ENCODE data around the gene TMPO. TPM values are rescaled to one million over a fixed set of nuclear protein-coding genes. Genes with fewer than 3 reads are reported as not detected.
A peak's percentile ranks its signal among the peaks of the same experiment; 100 is the strongest.

Gene TMPO
- total RNA-seq, 2 donors from 2014 or later = 29.2 to 34.0 TPM

DNA sequence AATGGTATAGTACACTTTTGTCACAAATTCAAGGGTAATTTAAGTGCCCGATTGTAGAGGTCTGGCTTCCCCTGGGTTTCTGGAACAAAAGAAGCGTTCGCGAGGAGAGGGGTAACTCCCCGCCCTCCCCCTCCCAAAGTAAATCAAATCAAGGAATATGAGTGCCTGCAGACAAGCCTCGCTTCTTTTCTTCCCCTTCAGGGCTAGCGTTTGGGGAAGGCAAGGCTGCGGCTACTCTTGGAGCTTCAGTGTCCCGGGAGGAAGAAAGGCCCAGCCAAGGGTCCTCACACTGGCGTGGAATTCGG is 456 bp upstream of the TMPO start:
- Histone ChIP-seq H3K27me3 (no peaks in the 10 kb centered on the region), H3K36me3 (no peaks in the 10 kb centered on the region), H3K9me3 (no peaks in the 10 kb centered on the region), H3K27ac (peak overlapping the region; percentile 92 to 98), H3K4me3 (peak overlapping the region; percentile 71 to 98), H3K4me1 (peaks cover 0 to 39% of the 10 kb centered on the region in 2 donors)
- no peak for TF ChIP-seq CTCF (IDR thresholded peaks at IDR 0.05)
- DNase-seq (ENCODE audit: low spot score) = no peak

DNA sequence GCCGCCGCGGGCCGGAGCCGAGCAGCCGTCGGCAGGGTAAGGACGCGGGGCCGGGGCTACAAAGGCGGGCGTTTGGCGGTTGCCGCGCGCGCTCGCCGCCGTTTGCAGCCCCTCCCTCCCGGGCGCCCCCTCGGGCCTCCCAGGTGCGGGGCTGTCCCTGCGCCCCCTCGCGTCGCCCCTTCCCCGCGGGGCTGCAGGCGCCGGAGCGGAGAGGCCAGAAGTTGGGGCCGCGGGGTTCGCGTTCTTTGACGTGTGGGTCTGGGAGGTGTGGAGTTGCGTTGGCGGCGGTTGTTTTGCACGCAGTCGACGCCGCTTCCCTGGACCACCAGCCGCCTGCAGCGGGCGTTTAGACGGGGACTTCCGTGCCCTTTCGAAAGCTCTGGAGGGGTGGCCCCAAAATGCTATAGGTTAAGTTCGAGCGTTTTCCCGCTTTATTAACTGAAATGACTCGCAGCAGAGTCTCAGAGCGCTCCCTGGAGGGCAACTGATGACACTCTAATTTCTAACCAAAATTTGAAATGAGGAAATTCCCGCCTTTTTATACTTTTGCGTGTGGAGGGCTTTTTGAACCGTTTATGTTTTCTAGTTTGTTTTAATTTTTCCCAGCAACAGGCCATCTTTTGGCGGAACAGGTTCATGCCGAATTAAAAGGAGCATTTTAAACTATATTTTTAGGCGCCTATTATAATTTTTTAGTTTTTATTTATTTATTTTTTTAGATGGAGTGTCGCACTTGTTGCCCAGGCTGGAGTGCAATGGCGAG is 902 bp downstream of the TMPO start:
- Histone ChIP-seq H3K27me3 (no peaks in the 10 kb centered on the region), H3K4me3 (peak overlapping the region; percentile 71 to 98), H3K9me3 (no peaks in the 10 kb centered on the region), H3K4me1 (peaks cover 0 to 48% of the 10 kb centered on the region in 2 donors), H3K36me3 (no peaks in the 10 kb centered on the region), H3K27ac (peak overlapping the region; percentile 92 to 98)
- DNase-seq (ENCODE audit: low spot score) = peak; percentile 75
- TF ChIP-seq CTCF (IDR thresholded peaks at IDR 0.05) = peak; percentile 69 to 79

- TF ChIP-seq CTCF (IDR thresholded peaks at IDR 0.05) = no peak
- H3K4me3 ChIP-seq = no peak overlapping the region
- H3K27ac ChIP-seq = no peak overlapping the region
- H3K36me3 ChIP-seq = peaks cover 8% of the 10 kb centered on the region
- H3K9me3 ChIP-seq = no peaks in the 10 kb centered on the region
- no peaks in the 10 kb centered on the region for H3K27me3 ChIP-seq
- peak; percentile 38 for DNase-seq (ENCODE audit: low spot score)
- peaks cover 0 to 40% of the 10 kb centered on the region in 2 donors for H3K4me1 ChIP-seq
Measured at GRCh38 chr12:98519257-98519907, 4.0 kb downstream of the TMPO start.

- Histone ChIP-seq H3K4me3 (no peak overlapping the region), H3K27ac (no peak overlapping the region), H3K4me1 (no peaks in the 10 kb centered on the region), H3K36me3 (peaks cover 24% of the 10 kb centered on the region), H3K9me3 (no peaks in the 10 kb centered on the region), H3K27me3 (no peaks in the 10 kb centered on the region)
- no peak for TF ChIP-seq CTCF (IDR thresholded peaks at IDR 0.05)
- DNase-seq (ENCODE audit: low spot score) = no peak
Measured at GRCh38 chr12:98530068-98530467, 14.7 kb downstream of the TMPO start.

GRCh38 chr12:98532687-98533304 is 17.4 kb downstream of the TMPO start:
- TF ChIP-seq CTCF (IDR thresholded peaks at IDR 0.05) = peak; percentile 30 to 66
- peaks cover 27% of the 10 kb centered on the region for H3K36me3 ChIP-seq
- H3K4me1 ChIP-seq = no peaks in the 10 kb centered on the region
- no peak overlapping the region for H3K4me3 ChIP-seq
- no peak for DNase-seq (ENCODE audit: low spot score)
- no peak overlapping the region for H3K27ac ChIP-seq
- H3K27me3 ChIP-seq = no peaks in the 10 kb centered on the region
- H3K9me3 ChIP-seq = no peaks in the 10 kb centered on the region

All from right atrium auricular region (tissue), 2 donors.